HTERT RPE-1 (cell line): Measurements from ENCODE around the gene CDC34.

ENCODE experiments used
- in situ Hi-C: fragments of 300-500 bp; cut with MboI; formaldehyde crosslinking; loops from 4 replicates; pipeline ENCODE4 v1.14.3; 2020; ENCODE audit warnings: low sequenced_read_pairs

Gene CDC34

GRCh38 chr19:588093-588740, 56.7 kb downstream of the CDC34 start:
- in situ Hi-C loops = no loop called here

GRCh38 chr19:588741-589692, 57.5 kb downstream of the CDC34 start:
- in situ Hi-C loops = no loop called here

- in situ Hi-C loops = no loop called here
Measured at GRCh38 chr19:589693-590395, 58.3 kb downstream of the CDC34 start, which contains the start of gene HCN2. TSS of gene HCN2 (plus strand) at chr19:589881. CDS start at chr19:589946, 65 bp downstream.

GRCh38 chr19:590396-590745, 58.8 kb downstream of the CDC34 start:
- in situ Hi-C loops = no loop called here

- in situ Hi-C loops = no loop called here
Measured at GRCh38 chr19:590750-591098, 59.2 kb downstream of the CDC34 start.

- in situ Hi-C loops = no loop called here
Measured at GRCh38 chr19:591099-591958, 59.8 kb downstream of the CDC34 start.
